ENCODE results near the gene SDC4.

Gene SDC4, protein sequence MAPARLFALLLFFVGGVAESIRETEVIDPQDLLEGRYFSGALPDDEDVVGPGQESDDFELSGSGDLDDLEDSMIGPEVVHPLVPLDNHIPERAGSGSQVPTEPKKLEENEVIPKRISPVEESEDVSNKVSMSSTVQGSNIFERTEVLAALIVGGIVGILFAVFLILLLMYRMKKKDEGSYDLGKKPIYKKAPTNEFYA

GRCh38 chr20:45347936-45348778, at the start of gene SDC4:
Gene SDC4, minus strand, starts transcription at chr20:45348424. Its CDS starts 40 bp downstream, at chr20:45348384.
- peak; percentile 61 for DNase-seq

DNA sequence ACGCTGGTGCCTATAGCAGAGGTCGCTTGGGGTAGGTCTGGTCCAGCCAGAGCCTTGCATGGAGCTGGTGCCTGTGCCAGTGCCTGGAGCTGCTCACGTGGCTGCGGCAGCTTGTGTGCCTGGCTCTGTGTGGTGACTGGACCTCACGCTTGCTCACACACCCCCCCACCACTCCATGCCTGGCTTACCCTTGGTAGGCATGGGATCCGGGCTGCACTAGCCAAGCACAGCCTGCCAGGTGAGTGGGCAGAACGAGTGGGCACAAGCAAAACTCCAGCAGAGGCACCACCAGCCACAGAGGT, 46.8 kb upstream of the SDC4 start:
- DNase-seq = no peak

DNA sequence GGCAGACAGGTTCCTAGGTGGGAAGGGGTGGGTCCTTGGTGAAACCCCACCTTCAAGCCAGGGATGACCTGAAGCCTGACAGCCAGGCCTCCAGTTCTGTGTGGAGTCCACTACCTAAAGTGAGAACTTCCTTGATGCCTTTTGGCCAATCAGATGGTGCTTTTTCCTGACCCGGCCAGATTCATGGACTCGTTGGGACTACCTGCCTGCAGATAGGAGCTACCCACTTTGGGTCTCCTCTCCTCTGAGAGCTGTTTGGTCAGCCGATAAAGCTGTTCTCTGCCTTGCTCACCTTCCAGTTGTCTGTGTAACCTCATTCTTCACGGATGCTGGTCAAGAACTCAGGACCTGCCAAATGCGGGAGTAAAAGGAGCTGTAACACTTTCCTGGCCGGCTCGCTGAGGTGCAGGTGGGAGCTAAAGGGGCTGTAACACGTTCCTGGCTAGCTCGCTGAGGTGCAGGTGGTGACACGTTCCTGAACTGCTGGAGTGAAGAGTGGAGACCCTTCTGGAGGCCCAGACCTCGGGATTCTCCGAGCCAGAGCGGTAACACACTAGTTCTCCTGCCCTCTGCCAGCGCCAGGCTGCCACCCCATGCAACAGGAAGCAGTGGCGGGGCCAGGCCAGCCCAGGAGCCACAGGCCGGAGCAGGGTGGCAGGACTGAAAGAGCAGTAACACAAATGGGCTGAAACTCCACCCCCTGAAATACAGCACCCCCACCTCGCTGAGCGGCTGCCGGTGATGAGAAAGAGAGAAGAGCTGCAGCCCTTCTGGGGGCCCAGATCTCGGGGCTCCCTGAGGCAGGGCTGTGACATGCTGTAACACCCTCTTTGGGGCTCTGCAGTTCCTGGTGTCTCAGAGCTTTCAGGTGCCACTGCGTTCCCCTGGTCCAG, 46.2 kb upstream of the SDC4 start:
- no peak for DNase-seq

DNA sequence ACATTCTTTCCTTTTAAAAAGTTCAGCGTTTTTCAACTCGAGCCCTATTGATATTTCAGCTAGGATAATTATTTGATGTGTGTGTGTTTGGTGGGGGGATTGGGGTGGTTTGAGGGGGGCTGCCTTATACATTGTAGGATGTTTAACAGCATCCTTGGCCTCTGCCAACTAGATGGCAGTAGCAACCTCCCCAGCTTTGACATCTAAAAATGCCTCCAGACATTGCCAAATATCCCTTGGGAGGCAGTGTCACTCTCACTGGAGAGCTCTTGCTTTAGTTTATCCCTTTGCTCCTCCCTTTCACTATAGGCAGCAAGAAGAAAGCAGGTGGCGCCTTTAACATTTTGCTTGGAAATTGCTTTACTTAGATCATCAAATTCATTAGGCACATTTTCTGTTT, 44.5 kb upstream of the SDC4 start:
- no peak for DNase-seq

GRCh38 chr20:45391559-45391958, 43.3 kb upstream of the SDC4 start:
- no peak for DNase-seq

DNA sequence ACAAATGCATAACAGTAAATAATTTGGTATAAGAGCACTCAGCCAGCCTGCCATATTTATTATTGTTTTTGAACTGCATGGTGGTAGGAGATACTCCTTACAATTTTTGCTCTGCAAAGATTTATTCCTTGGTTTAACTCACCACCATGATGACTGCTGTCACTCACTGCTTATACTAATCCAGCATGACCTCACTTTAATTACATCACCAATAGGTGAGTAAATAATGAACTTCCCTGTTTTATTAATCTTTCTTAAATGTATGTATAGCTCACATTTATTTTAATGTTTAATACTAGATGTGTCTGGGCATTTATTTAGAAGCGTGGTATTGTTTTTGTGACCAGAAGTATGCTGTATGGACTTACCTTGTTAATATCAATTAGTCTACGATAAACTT, 42.7 kb upstream of the SDC4 start:
- DNase-seq = no peak

DNA sequence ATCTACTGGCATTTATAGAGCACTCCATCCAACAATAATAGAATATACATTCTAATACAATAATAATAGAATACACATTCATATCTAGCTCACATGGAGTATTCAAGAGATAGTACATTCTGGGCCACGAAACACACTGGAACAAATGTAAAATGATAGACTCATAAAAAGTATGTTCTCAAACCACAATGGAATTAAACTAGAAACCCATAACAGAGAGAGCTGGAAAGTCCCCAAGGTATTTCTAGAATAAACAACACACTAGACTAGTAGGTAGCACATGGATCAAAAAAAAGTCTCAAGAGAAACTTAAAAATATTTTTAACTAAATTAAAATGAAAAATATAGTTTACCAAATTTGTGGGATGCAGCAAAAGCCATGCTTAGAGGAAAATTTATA, 39.0 kb upstream of the SDC4 start:
- DNase-seq = no peak

DNA sequence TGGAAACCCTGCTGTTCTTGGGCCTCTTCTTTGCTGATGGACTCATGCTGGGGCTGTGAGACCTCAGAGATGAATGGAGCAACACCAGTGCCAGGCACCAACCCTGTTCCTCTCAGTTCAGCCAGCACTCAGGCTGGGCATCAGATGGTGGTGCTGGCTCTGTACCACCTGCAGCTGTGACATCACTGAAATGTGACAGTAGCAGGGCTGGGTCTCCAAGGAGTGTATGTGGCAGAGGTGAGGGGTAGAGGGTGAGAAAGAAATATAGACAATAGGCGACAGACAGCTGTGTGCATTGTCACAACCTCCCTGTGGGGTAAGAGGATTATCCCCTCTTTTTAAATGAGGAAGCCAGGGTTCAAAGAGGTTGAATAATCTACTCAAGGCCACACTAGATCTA, 30.0 kb upstream of the SDC4 start, which contains the start of gene TP53TG5:
TP53TG5 (minus strand) TSS at position 135 of the 400 bp plus-strand sequence; CDS start at position 46, 89 bp downstream.
- no peak for DNase-seq

GRCh38 chr20:45377269-45377668, 29.0 kb upstream of the SDC4 start:
- no peak for DNase-seq

DNA sequence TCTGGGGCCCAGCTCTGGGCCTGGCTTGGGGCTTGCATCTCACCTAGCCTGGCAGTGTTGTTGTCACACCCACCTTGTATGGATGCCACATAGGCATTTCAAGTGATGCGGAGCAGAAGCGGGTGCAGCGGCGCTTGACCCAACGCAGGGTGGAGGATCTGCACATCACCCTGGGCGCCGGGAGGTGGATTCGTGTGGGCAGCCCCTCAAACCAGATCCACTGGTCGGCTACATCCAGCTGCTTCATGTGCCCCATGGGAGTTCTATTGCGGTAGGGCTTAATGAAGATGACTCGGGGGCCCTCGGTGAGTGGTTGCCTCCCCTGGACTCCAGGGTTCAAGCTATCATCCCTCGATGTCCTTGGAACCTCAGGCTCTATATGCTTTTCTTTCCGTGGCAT, 26.7 kb upstream of the SDC4 start:
- no peak for DNase-seq

- no peak for DNase-seq
Measured at GRCh38 chr20:45374101-45374467, 25.9 kb upstream of the SDC4 start.

DNA sequence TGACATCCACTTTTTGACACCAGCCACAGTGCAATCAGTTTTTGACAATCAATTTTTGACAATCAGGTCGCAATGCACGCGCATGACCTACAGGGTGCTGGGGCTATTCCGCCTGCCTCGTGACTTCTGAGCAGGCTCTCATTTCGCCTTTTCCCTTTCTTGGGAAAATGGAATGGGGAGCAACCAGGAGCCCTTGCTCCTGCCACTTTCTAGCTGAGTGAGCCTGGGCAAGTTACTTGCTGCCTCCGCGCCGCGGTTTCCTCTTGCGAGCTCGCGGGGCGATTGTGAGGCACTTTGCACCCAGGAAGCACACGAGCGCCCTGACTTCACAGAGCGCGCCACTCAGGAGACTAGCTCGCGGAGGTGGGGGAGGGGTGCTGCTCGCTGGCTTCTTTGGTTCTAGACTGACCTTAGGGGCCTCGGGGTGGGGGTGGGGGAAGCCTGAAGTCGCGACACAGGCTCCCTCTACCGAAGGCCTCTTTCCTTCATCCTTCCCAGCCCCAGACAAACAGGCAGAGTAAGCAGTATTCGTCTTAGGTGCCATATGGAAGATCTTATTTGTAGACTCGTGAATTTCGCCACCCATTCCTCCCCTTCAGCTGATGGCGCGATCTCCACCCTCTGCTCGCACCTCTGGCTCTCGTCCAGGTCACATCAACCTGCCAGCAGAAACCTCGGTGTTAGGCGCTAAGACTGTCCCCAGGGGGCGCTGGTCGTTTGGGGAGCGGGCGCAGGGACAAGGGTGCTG, 25.3 kb upstream of the SDC4 start:
- DNase-seq = peak; percentile 94

- DNase-seq = no peak
Measured at GRCh38 chr20:45372646-45373352, 24.6 kb upstream of the SDC4 start.

- no peak for DNase-seq
Measured at GRCh38 chr20:45372241-45372640, 24.0 kb upstream of the SDC4 start.

DNA sequence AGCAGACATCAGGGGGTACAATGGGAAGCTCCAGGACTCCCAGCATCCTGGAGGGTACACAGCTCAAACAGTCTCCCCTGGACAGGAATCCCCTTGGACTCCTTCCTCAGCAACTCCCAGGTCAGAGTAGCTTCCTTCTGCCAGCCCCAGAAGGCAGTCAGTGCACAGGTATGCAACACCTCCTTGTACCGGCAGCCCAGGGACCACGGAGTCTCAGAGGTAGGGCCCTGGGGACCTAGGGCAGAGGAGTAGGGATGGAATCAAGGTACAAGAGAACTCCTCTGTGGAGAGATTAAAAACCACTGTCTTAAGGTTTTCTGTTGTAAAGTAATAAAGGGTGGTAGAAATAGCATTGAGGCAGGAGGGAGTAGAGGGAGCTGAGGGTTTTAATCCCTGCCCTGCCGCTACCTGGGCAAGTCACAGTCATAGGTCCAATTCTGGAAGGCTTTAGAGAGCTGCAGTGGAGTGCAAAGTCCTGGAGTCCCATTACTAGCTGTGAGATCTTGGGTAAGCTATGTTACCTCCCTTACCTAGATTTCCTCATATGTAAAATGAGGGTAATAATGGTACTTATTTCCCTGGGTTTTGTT, 22.4 kb upstream of the SDC4 start:
- no peak for DNase-seq

- DNase-seq = peak; percentile 58
Measured at GRCh38 chr20:45368221-45368980, 20.2 kb upstream of the SDC4 start.

DNA sequence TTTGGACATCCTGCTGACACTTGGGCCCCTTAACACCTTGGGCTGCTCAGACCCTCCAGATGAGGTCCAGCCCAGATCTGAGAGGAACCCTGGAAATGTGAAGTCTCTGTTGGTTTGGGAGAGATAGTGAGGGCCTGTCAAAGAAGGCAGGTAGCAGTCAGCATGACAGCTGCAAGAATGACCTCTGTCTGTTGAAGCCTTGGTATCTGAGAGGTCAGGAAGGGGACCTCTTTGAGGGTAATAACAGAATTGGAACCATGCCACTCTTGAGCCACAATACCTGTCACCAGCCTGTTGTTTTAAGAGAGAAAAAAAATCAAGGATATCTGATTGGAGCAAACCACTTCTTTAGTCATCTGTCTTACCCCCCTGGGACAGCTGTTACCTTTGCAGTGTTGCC, 18.9 kb upstream of the SDC4 start:
- DNase-seq = no peak

DNA sequence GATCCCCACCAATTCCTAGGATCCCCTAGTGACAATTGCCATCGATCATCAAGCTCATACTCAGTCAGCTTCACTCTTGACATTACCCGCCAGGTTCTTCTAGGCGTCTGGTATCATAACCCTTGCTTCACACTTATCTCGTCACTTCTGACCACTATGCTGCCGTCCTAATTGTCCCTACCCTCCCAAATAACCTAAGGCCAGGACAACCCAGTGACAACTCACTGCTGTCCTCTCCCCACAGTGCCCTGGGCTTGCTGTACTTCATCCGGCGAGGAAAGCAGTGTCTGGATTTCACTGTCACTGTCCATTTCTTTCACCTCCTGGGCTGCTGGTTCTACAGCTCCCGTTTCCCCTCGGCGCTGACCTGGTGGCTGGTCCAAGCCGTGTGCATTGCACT, 18.4 kb upstream of the SDC4 start:
- DNase-seq = no peak

GRCh38 chr20:45366192-45366591, 18.0 kb upstream of the SDC4 start:
- DNase-seq = no peak

- DNase-seq = no peak
Measured at GRCh38 chr20:45365444-45365970, 17.3 kb upstream of the SDC4 start.
